GM13976 (cell line): ENCODE results near the gene RFX3.

Source experiments
- DNase-seq: peaks from one replicate; pipeline ENCODE4 v3.0.0; 2012; ENCODE audit warnings: low spot score
- CTCF ChIP-seq: IDR thresholded peaks from 2 replicates; pipeline ENCODE4 v1.5.1; 2012; ENCODE audit warnings: borderline replicate concordance, mild to moderate bottlenecking; ENCODE audit not compliant: insufficient read depth; ENCODE audit errors: extremely low read depth, missing control alignments, control extremely low read depth
- in situ Hi-C: fragments of 300-500 bp; cut with MboI; formaldehyde crosslinking; loops from one replicate; pipeline ENCODE4 v1.12.0; 2022; ENCODE audit warnings: low sequenced_read_pairs, mixed read lengths, inconsistent platforms; ENCODE audit not compliant: unreplicated experiment

RFX3 gene

GRCh38 chr9:3514786-3515185 is 11.0 kb downstream of the RFX3 start:
- no peak for TF ChIP-seq CTCF
- in situ Hi-C loops: no loop called here
- no peak for DNase-seq

GRCh38 chr9:3513265-3513818 is 12.5 kb downstream of the RFX3 start:
- DNase-seq: no peak
- TF ChIP-seq CTCF: no peak

GRCh38 chr9:3511551-3511950 is 14.2 kb downstream of the RFX3 start:
- no peak for TF ChIP-seq CTCF
- no peak for DNase-seq
- in situ Hi-C loops: no loop called here

More at GRCh38 chr9:3513265-3513818, 12.5 kb downstream of the RFX3 start:
- in situ Hi-C loops: no loop called here

- no peak for DNase-seq
- in situ Hi-C loops: no loop called here
- no peak for TF ChIP-seq CTCF
These were observed 15.0 kb downstream of the RFX3 start for GRCh38 chr9:3510796-3511195.

GRCh38 chr9:3509926-3510325 is 15.9 kb downstream of the RFX3 start:
- TF ChIP-seq CTCF: no peak
- in situ Hi-C loops: no loop called here
- no peak for DNase-seq

- no peak for TF ChIP-seq CTCF
- no peak for DNase-seq
- in situ Hi-C loops: no loop called here
These were observed 17.1 kb downstream of the RFX3 start for GRCh38 chr9:3508521-3509291.
